Measurements from ENCODE around the gene RBM4. TPM values are rescaled to one million over a fixed set of nuclear protein-coding genes. Genes with fewer than 3 reads are reported as not detected.

The RBM4 gene
- total RNA-seq, 1 donor from 2014 or later, result 125 TPM

GRCh38 chr11:66659763-66660162, 21.3 kb downstream of the RBM4 start:
- DNase-seq, result no peak

DNA sequence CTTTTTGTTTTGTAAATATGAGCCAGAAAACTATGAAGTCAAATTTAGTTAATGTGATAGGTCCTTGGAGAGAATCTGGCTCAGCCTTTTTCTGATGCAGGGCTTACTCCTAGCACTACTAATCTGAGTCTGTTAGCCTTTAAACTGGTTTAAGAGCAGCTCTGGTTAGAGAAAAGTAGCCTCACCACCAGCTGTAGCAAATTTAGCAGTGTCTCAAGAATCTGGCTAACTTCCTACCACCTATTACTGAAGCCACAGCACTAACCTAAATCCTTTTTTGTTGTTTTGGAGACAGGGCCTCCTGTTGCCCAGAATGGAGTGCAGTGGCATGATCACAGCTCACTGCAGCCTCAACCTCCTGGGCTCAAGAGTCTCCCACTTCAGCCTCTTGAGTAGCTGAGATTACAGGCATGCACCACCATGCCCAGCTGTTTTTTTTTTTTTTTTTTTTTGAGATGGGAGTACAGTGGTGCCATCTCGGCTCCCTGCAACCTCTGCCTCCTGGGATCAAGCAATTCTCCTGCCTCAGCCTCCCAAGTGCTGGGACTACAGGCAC, 25.3 kb downstream of the RBM4 start:
- no peak for DNase-seq

DNA sequence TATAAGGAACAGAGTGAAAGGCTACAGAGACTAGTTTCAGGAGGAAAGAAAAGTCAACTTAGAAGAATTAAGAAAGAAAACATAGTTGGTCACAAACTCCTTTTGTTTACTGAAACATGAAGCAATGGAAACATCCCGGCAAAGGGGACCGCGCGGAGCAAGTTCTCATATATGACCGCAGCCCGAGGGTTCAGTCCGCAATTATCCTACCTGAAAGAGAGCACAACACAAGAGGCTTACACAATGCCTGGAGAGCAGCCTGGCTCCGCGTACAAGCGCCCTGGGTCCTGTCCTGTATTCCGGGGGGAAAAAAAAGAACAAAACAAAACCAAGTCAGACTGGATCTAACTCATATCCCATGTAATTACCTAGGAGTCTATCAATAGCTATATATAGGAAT, 26.9 kb downstream of the RBM4 start:
- DNase-seq, result no peak

- no peak for DNase-seq
Observed at GRCh38 chr11:66670816-66671215, 32.3 kb downstream of the RBM4 start.

GRCh38 chr11:66674964-66675602, 36.6 kb downstream of the RBM4 start:
- no peak for DNase-seq

- DNase-seq, result no peak
Observed at GRCh38 chr11:66676282-66676919, 37.9 kb downstream of the RBM4 start.

GRCh38 chr11:66676931-66677598, 38.6 kb downstream of the RBM4 start:
- no peak for DNase-seq

- DNase-seq, result peak; percentile 98
Observed at GRCh38 chr11:66677599-66678375, 39.3 kb downstream of the RBM4 start, which contains the start of gene RBM4B. Gene RBM4B (minus strand): TSS chr11:66677887. CDS start chr11:66677079, 808 bp downstream.

GRCh38 chr11:66680966-66681645, 42.6 kb downstream of the RBM4 start:
- DNase-seq, result no peak

- DNase-seq, result no peak
Observed at GRCh38 chr11:66683877-66684276, 45.4 kb downstream of the RBM4 start.

GRCh38 chr11:66684635-66685034, 46.1 kb downstream of the RBM4 start:
- no peak for DNase-seq

DNA sequence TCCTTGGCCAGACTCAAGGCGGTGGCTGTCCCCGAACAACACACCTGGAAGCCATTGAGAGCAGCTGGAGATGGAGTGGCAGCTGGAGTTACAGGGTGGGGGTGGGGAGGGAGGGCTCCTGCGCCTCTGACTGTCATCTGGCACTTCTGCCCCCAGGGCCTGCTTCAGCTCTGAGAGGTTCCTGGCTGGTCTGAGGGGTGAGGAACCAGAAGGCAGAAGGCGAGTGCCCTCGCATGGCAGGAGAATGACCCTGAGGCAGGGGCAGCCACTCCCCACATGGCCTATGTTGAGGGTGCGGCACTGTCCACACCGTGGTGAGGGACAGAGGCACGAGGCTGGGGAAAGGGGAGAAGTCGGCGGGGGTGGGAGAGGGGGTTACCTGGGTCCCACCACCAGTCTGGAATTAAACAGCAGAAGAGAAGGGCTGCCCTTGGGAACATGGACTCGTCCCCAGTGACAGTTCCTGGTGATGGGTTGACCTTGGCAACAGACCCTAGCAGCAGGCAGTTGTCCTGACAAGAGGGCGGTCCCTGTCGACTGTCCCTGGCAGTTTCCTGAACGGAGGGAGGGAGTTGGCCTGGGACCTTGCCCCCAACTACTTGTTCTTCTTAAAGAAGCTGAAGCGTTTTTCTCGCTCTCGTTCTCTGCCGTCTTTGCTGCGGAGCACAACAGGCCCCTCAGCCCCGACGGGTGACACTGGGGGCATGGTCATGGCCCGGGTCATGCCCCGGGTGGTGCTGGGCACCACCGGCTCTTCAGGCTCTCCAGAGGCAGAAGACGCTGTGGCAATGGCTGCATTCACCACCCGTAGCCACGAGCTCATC, 47.0 kb downstream of the RBM4 start:
- no peak for DNase-seq

DNA sequence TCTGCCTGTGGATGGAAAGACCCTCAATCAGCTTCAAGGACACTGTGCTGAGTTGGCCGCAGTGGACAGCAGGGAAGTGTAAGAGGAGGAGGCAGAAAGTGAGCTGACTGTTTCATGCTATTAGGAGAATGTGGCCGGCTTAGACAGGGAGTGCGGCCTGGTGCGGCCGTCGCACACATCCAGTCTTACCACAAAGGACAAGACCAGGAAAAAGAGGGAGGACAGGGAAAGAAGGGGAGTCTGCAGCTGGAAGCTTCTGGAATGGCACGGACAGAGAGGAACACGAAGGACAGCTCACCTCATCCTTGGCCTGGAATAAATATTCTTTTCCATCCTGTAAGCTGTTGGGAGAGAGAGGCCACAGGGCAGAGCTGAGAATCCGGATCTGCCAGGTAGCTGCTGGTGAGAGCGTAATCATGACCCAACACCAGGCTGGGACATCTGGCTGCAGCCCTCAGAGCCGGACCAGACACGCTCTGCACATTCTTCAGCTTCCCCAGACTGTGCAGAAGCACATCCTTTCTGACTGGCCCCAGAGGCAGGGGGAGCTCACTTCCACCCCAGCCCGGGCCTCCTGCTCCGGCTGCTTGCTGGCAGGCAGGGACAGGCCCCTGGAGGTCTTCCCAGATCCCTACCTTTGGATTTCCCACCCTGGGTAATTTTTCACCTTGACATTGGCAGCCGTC, 47.7 kb downstream of the RBM4 start:
- DNase-seq, result no peak

DNA sequence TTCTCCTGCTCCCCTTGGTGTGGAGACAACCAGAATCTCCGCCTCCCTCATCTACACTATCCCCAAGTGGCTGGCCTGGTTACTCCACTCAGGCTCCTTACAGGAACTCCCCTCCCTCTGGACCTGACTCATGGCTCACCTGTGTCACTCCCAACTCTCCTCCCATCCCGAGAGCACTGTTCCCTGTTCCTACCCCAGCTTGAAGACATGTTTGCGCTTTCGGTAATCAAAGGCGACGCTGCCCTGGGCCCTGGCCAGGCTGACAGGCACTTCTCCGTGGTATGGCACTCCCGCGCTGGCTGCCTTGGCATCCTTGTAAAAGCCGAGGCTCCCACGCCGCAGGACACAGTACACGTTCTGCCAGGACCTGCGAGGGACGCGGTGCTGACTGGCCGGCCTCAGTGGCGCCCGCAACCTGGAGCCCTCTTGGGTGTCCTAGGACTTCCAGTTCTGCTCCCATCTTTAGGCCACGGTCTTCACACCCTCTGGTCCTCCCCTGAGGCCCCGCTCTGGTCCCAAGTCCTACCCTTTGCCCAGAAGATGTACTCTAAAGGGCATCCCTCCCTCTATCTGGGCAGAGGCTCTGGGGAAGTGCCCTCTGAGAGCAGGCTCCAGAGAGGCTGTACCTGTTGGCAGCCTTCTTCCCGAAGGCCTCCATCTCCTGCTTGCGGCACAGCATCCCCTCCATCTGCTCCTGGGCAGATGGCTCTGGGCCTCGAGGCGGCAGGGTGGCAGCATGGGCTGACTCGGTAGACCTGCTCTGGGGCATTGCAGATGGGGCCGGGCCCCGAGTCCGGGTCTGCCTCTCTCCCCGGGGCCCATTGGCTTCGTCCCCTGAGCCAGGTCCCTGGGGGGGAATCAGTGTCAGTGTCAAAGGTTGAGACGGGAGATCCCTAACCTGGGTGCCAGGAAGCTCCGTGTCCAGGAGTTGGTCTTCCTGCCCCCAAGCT, 48.6 kb downstream of the RBM4 start:
- no peak for DNase-seq

- no peak for DNase-seq
Observed at GRCh38 chr11:66687831-66688281, 49.4 kb downstream of the RBM4 start.

DNA sequence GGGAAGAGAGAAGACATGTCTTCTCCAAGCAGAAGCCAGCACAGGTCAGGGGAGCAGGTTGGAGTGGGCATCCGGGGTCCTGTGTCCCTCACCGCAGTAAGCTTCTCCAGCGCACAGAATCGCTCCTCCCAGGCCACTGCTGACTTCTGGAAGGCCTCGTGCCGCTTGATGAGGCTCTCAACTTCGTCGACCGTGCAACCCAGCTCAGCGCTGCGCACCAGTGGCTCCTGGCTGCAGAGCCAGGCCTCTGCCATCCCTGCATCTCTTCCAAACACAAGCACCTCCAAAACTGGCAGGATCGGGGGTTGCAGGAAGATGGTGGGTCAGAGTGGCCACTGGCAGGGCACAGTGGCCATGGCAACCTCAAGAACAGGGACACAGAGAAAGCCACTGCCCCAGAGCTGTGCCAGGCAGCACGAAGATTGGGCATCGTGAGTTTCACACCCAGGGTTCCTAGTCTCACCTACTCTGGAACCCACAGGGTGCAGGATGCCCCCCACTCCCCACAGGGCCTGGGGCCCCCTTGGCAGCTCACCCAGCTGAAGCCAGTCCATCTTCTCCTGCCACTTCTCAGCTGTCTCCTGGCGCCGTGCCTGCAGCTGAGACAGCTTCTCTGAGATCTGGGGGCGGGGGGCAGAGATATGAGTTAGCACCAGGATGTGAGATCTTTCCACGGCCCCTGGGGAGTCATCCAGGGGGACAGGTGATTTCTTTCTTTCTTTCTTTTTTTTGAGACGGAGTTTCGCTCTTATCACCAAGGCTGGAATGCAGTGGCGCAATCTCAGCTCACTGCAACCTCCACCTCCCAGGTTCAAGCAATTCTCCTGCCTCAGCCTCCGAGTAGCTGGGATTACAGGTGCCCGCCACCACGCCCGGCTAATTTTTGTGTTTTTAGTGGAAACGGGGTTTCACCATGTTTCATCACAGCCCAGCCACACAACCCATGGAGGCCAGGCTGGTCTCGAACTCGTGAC, 50.3 kb downstream of the RBM4 start:
- no peak for DNase-seq

- DNase-seq, result no peak
Observed at GRCh38 chr11:66689661-66690590, 51.4 kb downstream of the RBM4 start.

All from dermis blood vessel endothelial cell (primary cell).